ES-I3 (cell line): ENCODE data around the gene RFX8.

Experiments
- H3K36me3 ChIP-seq: 2 replicates; pipeline ENCODE4 v1.6.1; 2013; ENCODE audit warnings: mild to moderate bottlenecking, low read length, control low read depth, moderate library complexity; ENCODE audit not compliant: insufficient read depth
- H3K4me1 ChIP-seq: 2 replicates; pipeline ENCODE4 v1.6.1; 2013; ENCODE audit warnings: mild to moderate bottlenecking, control low read depth, low read length; ENCODE audit not compliant: insufficient read depth
- H3K9ac ChIP-seq: 2 replicates; pipeline ENCODE4 v1.6.1; 2013; ENCODE audit warnings: low read depth, mild to moderate bottlenecking, low read length, moderate library complexity
- H3K9me3 ChIP-seq: 2 replicates; pipeline ENCODE4 v1.6.1; 2013; ENCODE audit warnings: mild to moderate bottlenecking, low read length, moderate library complexity; ENCODE audit not compliant: control insufficient read depth, insufficient read depth

Gene RFX8

GRCh38 chr2:101382442-101382841 is 92.5 kb downstream of the RFX8 start:
- Histone ChIP-seq H3K36me3 (no peaks in the 10 kb centered on the region), H3K9ac (no peak overlapping the region), H3K4me1 (no peaks in the 10 kb centered on the region), H3K9me3 (no peaks in the 10 kb centered on the region)

- no peak overlapping the region for H3K9ac ChIP-seq
- no peaks in the 10 kb centered on the region for H3K36me3 ChIP-seq
- H3K4me1 ChIP-seq, result no peaks in the 10 kb centered on the region
Measured at GRCh38 chr2:101380376-101380775, 94.5 kb downstream of the RFX8 start.

GRCh38 chr2:101379091-101379490 is 95.8 kb downstream of the RFX8 start:
- no peaks in the 10 kb centered on the region for H3K36me3 ChIP-seq
- no peaks in the 10 kb centered on the region for H3K9me3 ChIP-seq
- H3K4me1 ChIP-seq, result no peaks in the 10 kb centered on the region
- no peak overlapping the region for H3K9ac ChIP-seq

More at GRCh38 chr2:101380376-101380775, 94.5 kb downstream of the RFX8 start:
- H3K9me3 ChIP-seq, result no peaks in the 10 kb centered on the region

- no peaks in the 10 kb centered on the region for H3K36me3 ChIP-seq
- peaks cover 3% of the 10 kb centered on the region; the same call in 1 of the 2 replicates for H3K9me3 ChIP-seq
- H3K9ac ChIP-seq, result no peak overlapping the region
- H3K4me1 ChIP-seq, result peaks cover 8% of the 10 kb centered on the region; the same call in 1 of the 2 replicates
Measured at GRCh38 chr2:101375653-101376052, 99.3 kb downstream of the RFX8 start.

GRCh38 chr2:101374821-101375561 is 99.9 kb downstream of the RFX8 start:
- Histone ChIP-seq H3K9ac (no peak overlapping the region), H3K36me3 (no peaks in the 10 kb centered on the region), H3K4me1 (peaks cover 8% of the 10 kb centered on the region; the same call in 1 of the 2 replicates), H3K9me3 (peaks cover 3% of the 10 kb centered on the region; the same call in 1 of the 2 replicates)

- H3K4me1 ChIP-seq, result peaks cover 8% of the 10 kb centered on the region; the same call in 1 of the 2 replicates
- H3K9ac ChIP-seq, result no peak overlapping the region
- peaks cover 3% of the 10 kb centered on the region; the same call in 1 of the 2 replicates for H3K9me3 ChIP-seq
- no peaks in the 10 kb centered on the region for H3K36me3 ChIP-seq
Measured at GRCh38 chr2:101372792-101373191, 102.1 kb downstream of the RFX8 start.

GRCh38 chr2:101371636-101372035 is 103.3 kb downstream of the RFX8 start:
- H3K9ac ChIP-seq, result no peak overlapping the region

GRCh38 chr2:101369100-101369499 is 105.8 kb downstream of the RFX8 start:
- H3K36me3 ChIP-seq, result no peaks in the 10 kb centered on the region
- peaks cover 3% of the 10 kb centered on the region; the same call in 1 of the 2 replicates for H3K9me3 ChIP-seq
- no peak overlapping the region for H3K9ac ChIP-seq
- peaks cover 8% of the 10 kb centered on the region; the same call in 1 of the 2 replicates for H3K4me1 ChIP-seq

More at GRCh38 chr2:101371636-101372035, 103.3 kb downstream of the RFX8 start:
- peaks cover 8% of the 10 kb centered on the region; the same call in 1 of the 2 replicates for H3K4me1 ChIP-seq
- H3K36me3 ChIP-seq, result no peaks in the 10 kb centered on the region
- H3K9me3 ChIP-seq, result peaks cover 3% of the 10 kb centered on the region; the same call in 1 of the 2 replicates

GRCh38 chr2:101368376-101368775 is 106.5 kb downstream of the RFX8 start:
- Histone ChIP-seq H3K9me3 (peaks cover 3% of the 10 kb centered on the region; the same call in 1 of the 2 replicates), H3K36me3 (no peaks in the 10 kb centered on the region), H3K4me1 (peaks cover 8% of the 10 kb centered on the region; the same call in 1 of the 2 replicates), H3K9ac (no peak overlapping the region)

GRCh38 chr2:101367508-101367907 is 107.4 kb downstream of the RFX8 start:
- H3K9ac ChIP-seq, result no peak overlapping the region
- no peaks in the 10 kb centered on the region for H3K9me3 ChIP-seq
- peaks cover 8% of the 10 kb centered on the region; the same call in 1 of the 2 replicates for H3K4me1 ChIP-seq
- no peaks in the 10 kb centered on the region for H3K36me3 ChIP-seq

- Histone ChIP-seq H3K9me3 (no peaks in the 10 kb centered on the region), H3K36me3 (no peaks in the 10 kb centered on the region), H3K9ac (no peak overlapping the region), H3K4me1 (peaks cover 2% of the 10 kb centered on the region; the same call in 1 of the 2 replicates)
Measured at GRCh38 chr2:101364878-101365277, 110.0 kb downstream of the RFX8 start.

- H3K9me3 ChIP-seq, result no peaks in the 10 kb centered on the region
- H3K36me3 ChIP-seq, result no peaks in the 10 kb centered on the region
- H3K4me1 ChIP-seq, result peaks cover 2% of the 10 kb centered on the region; the same call in 1 of the 2 replicates
- H3K9ac ChIP-seq, result no peak overlapping the region
Measured at GRCh38 chr2:101362777-101363176, 112.1 kb downstream of the RFX8 start.

- no peaks in the 10 kb centered on the region for H3K9me3 ChIP-seq
- H3K9ac ChIP-seq, result no peak overlapping the region
- no peaks in the 10 kb centered on the region for H3K36me3 ChIP-seq
- peaks cover 2% of the 10 kb centered on the region; the same call in 1 of the 2 replicates for H3K4me1 ChIP-seq
Measured at GRCh38 chr2:101362316-101362715, 112.6 kb downstream of the RFX8 start.

GRCh38 chr2:101361522-101361921 is 113.4 kb downstream of the RFX8 start:
- no peaks in the 10 kb centered on the region for H3K9me3 ChIP-seq
- H3K4me1 ChIP-seq, result peaks cover 2% of the 10 kb centered on the region; the same call in 1 of the 2 replicates
- no peak overlapping the region for H3K9ac ChIP-seq
- H3K36me3 ChIP-seq, result no peaks in the 10 kb centered on the region

- Histone ChIP-seq H3K4me1 (peaks cover 2% of the 10 kb centered on the region; the same call in 1 of the 2 replicates), H3K36me3 (no peaks in the 10 kb centered on the region), H3K9me3 (no peaks in the 10 kb centered on the region), H3K9ac (no peak overlapping the region)
Measured at GRCh38 chr2:101361121-101361520, 113.8 kb downstream of the RFX8 start.
